A549 (cell line): ENCODE results near the gene MOGAT3. TPM values are rescaled to one million over a fixed set of nuclear protein-coding genes. Genes with fewer than 3 reads are reported as not detected.

ENCODE experiments used
- ATAC-seq, 2 experiments: fragments of 200-7000 bp in 1 of 2; fragments of >200 bp in 1 of 2; cut with Nextera tagmentation in 1 of 2; cut with Tn5 transposase in 1 of 2; 3 replicates each; pipeline versions ENCODE4 v1.8.0 to v1.9.1; 2018 to 2020; ENCODE audit warnings: mild to moderate bottlenecking in 1 of 2, moderate library complexity in 1 of 2
- CTCF ChIA-PET: fragments of 300-600 bp; sonication (Branson Sonifier 250); formaldehyde crosslinking; extraction: SDS; loops from one replicate; lab custom pipeline; 2021; ENCODE audit warnings: antibody characterized with exemption, inconsistent platforms; lab: Yijun Ruan, JAX
- POLR2A ChIA-PET: fragments of 350-600 bp; formaldehyde crosslinking; extraction: SDS; loops from one replicate; lab custom pipeline; 2021; ENCODE audit warnings: antibody characterized with exemption, inconsistent platforms; lab: Yijun Ruan, JAX
- DNase-seq, 2 experiments: peaks; one replicate each; pipeline versions ENCODE4 v3.0.0 to v3.0.0-alpha.2; 2011 to 2016; ENCODE audit warnings: low read depth in 1 of 2, low spot score in 1 of 2
- FAIRE-seq: peaks from 2 replicates; lab custom pipeline; 2011; peaks lifted over from hg19 to GRCh38; lab: Jason Lieb, UNC
- H3K27ac ChIP-seq, 2 experiments: fragments of >200 bp; sonication (Bioruptor Twin); formaldehyde crosslinking; 3 replicates each; pipeline ENCODE4 v1.5.1; 2016 to 2017
- H3K4me1 ChIP-seq: fragments of >200 bp; sonication (Bioruptor Twin); formaldehyde crosslinking; 3 replicates; pipeline ENCODE4 v1.6.1; 2016
- H3K4me2 ChIP-seq: fragments of >200 bp; sonication (Bioruptor Twin); formaldehyde crosslinking; 3 replicates; pipeline ENCODE4 v1.6.1; 2016
- H3K4me3 ChIP-seq: fragments of >200 bp; sonication (Bioruptor Twin); formaldehyde crosslinking; 3 replicates; pipeline ENCODE4 v1.5.1; 2016
- H3K9me3 ChIP-seq: fragments of >200 bp; sonication (Bioruptor Twin); formaldehyde crosslinking; 3 replicates; pipeline ENCODE4 v1.6.1; 2016
- BHLHE40 ChIP-seq: IDR thresholded peaks from 2 replicates; pipeline ENCODE4 v1.6.1; 2012; ENCODE audit warnings: low read depth, low read length, inconsistent platforms
- CBX8 ChIP-seq: fragments of 200-600 bp; sonication (generic); IDR thresholded peaks from 2 replicates; pipeline ENCODE4 v1.6.1; 2016
- CEBPB ChIP-seq, 2 experiments: fragments of >200 bp in 1 of 2; sonication (Bioruptor Twin) in 1 of 2; formaldehyde crosslinking in 1 of 2; IDR thresholded peaks; 2 replicates each; pipeline ENCODE4 v1.6.1; 2012 to 2016
- EHF ChIP-seq: fragments of 250-450 bp; sonication (Bioruptor Pico); IDR thresholded peaks from 2 replicates; pipeline ENCODE4 v1.5.0; 2020; ENCODE audit warnings: mild to moderate bottlenecking
- ELK1 ChIP-seq: fragments of 150-350 bp; IDR thresholded peaks from 2 replicates; pipeline ENCODE4 v1.6.1; 2014; ENCODE audit warnings: low read depth, mild to moderate bottlenecking, low read length
- FOSL2 ChIP-seq, 2 experiments: fragments of 450-650 bp in 1 of 2; fragments of >200 bp in 1 of 2; sonication (Bioruptor Twin) in 1 of 2; formaldehyde crosslinking; IDR thresholded peaks; 2 replicates each; pipeline versions ENCODE4 v1.5.0 to v1.6.1; 2016 to 2020; ENCODE audit warnings: mild to moderate bottlenecking in 1 of 2, moderate library complexity in 1 of 2
- FOXS1 ChIP-seq: fragments of 250-450 bp; sonication (Bioruptor Pico); IDR thresholded peaks from 2 replicates; pipeline ENCODE4 v1.5.0; 2020; ENCODE audit warnings: mild to moderate bottlenecking, moderate library complexity
- HES2 ChIP-seq: fragments of >200 bp; sonication (Bioruptor Twin); formaldehyde crosslinking; IDR thresholded peaks from 2 replicates; pipeline ENCODE4 v1.6.1; 2016
- HOXA7 ChIP-seq: fragments of 250-450 bp; sonication (Bioruptor Pico); IDR thresholded peaks from 2 replicates; pipeline ENCODE4 v1.5.0; 2020; ENCODE audit warnings: mild to moderate bottlenecking, moderate library complexity
- HOXB5 ChIP-seq: fragments of 250-450 bp; sonication (Bioruptor Pico); IDR thresholded peaks from 2 replicates; pipeline ENCODE4 v1.5.0; 2020; ENCODE audit warnings: mild to moderate bottlenecking, moderate library complexity
- JUN ChIP-seq, 2 experiments: fragments of >200 bp; sonication (Bioruptor Twin); formaldehyde crosslinking; IDR thresholded peaks; 2 replicates in 1 of 2; 3 replicates in 1 of 2; pipeline ENCODE4 v1.6.1; 2016 to 2017
- MAFK ChIP-seq: fragments of 450-650 bp; IDR thresholded peaks from 2 replicates; pipeline ENCODE4 v1.6.1; 2014; ENCODE audit not compliant: partially characterized antibody
- MAZ ChIP-seq: fragments of 150-350 bp; IDR thresholded peaks from 2 replicates; pipeline ENCODE4 v1.6.1; 2014; ENCODE audit warnings: antibody characterized with exemption, low read depth, low read length, borderline replicate concordance
- NPAS2 ChIP-seq: fragments of 250-450 bp; sonication (Bioruptor Pico); IDR thresholded peaks from 2 replicates; pipeline ENCODE4 v1.8.0; 2022; ENCODE audit warnings: mild to moderate bottlenecking, moderate library complexity, borderline replicate concordance
- NR3C1 ChIP-seq: fragments of >200 bp; sonication (Bioruptor Twin); formaldehyde crosslinking; IDR thresholded peaks from 3 replicates; pipeline ENCODE4 v1.6.1; 2017
- POLR2AphosphoS2 ChIP-seq: conservative IDR thresholded peaks from 2 replicates; pipeline ENCODE4 v1.6.1; 2012; ENCODE audit warnings: low read length, improper control_type of control experiment, inconsistent platforms
- RAD21 ChIP-seq, 2 experiments: fragments of >200 bp in 1 of 2; sonication (Bioruptor Twin) in 1 of 2; formaldehyde crosslinking in 1 of 2; IDR thresholded peaks in 1 of 2; conservative IDR thresholded peaks in 1 of 2; 2 replicates in 1 of 2; 3 replicates in 1 of 2; pipeline ENCODE4 v1.6.1; 2012 to 2018; ENCODE audit warnings: inconsistent platforms in 1 of 2
- RARB ChIP-seq: fragments of 250-450 bp; sonication (Bioruptor Pico); IDR thresholded peaks from 2 replicates; pipeline ENCODE4 v1.8.0; 2021; ENCODE audit warnings: mild to moderate bottlenecking, moderate library complexity
- SREBF2 ChIP-seq: fragments of 450-650 bp; IDR thresholded peaks from 2 replicates; pipeline ENCODE4 v1.6.1; 2014; ENCODE audit warnings: mild to moderate bottlenecking, moderate library complexity
- TFCP2L1 ChIP-seq: fragments of 250-450 bp; sonication (Bioruptor Pico); IDR thresholded peaks from 2 replicates; pipeline ENCODE4 v1.5.0; 2021; ENCODE audit warnings: mild to moderate bottlenecking
- ZC3H11A ChIP-seq: fragments of 450-650 bp; IDR thresholded peaks from 2 replicates; pipeline ENCODE4 v1.6.1; 2014; ENCODE audit warnings: antibody characterized with exemption, mild to moderate bottlenecking
- ZNF302 ChIP-seq: fragments of 250-450 bp; sonication (Bioruptor Pico); IDR thresholded peaks from 2 replicates; pipeline ENCODE4 v1.9.0; 2021; ENCODE audit warnings: inconsistent platforms, mild to moderate bottlenecking, moderate library complexity
- WGBS: methylation state at CpG from one replicate; pipeline ENCODE4 v1.1.6; 2017; ENCODE audit errors: missing lambda C conversion rate; 5-methylcytosine and 5-hydroxymethylcytosine counted together
- polyA plus RNA-seq, 4 experiments: library from polyadenylated mRNA; depleted of rRNA in 3 of 4; stranded (reverse); fragments of >200 nt; fragmentation: RNase III in 1 of 4; extraction: RNeasy Plus Mini Kit Qiagen cat#74134 plus additional on column Dnase treatment in 1 of 4; gene quantifications; 2 replicates in 3 of 4; 3 replicates in 1 of 4; pipeline ENCODE4 v1.2.3, GENCODE V29; 2011 to 2017
- TF ChIP-seq, protein P1 (sequence below): fragments of >200 bp; sonication (Bioruptor Twin); formaldehyde crosslinking; IDR thresholded peaks from 3 replicates; pipeline ENCODE4 v1.5.1; 2016
- TF ChIP-seq, protein P2 (sequence below): fragments of 200-600 bp; sonication (generic); IDR thresholded peaks from 2 replicates; pipeline ENCODE4 v1.6.1; 2016; ENCODE audit warnings: antibody characterized with exemption, mild to moderate bottlenecking, moderate library complexity

Gene MOGAT3
- polyA plus RNA-seq, 2 of the 4 experiments (the other 2 are of a cell fraction) = 0.09 to 0.14 TPM

DNA sequence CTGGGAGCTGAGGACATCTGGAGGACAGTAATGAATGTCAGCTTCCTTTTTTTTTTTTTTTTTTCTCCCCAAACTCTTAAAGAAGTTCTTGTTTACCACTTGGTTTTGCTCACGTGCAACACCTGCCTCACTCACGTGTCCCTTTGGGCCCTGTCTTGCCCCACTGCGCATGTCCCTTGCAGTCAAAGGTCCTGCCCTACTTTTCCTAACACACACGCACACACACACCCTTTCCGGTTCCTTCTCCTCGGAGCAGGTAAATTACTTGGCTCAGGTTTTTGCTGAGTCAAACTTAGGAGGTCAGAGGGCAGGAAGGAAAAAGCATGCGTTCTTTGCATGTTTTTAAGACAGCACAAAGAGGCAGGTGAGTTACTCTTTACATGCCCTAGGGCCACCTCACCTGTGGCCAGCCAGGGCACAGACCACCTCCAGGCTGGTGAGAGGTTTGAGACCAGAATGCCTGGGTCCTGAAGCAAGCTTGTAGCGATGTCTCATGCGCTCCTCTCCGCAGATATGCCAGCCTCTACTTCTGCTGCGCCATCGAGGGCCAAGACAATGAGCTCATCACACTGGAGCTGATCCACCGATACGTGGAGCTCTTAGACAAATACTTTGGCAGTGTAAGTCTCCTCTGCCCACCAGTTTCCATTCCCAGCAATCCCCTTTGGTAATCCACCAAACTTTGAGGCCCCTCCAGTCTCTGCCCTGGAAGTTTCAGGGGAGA, 43.8 kb downstream of the MOGAT3 start:
- no peak overlapping the region for H3K4me3 ChIP-seq
- peaks cover 60% of the 10 kb centered on the region for H3K4me1 ChIP-seq
- H3K4me2 ChIP-seq = no peak overlapping the region
- DNase-seq (no peak), FAIRE-seq (no peak), ATAC-seq (no peak)
- POLR2A ChIA-PET = interaction anchor here (1.6 to 2.0 kb wide), 2 partner anchors 8 to 13 kb away, joined by 4 to 6 read pairs; partner anchors contain the start of gene VGF
- no peaks in the 10 kb centered on the region for H3K9me3 ChIP-seq
- peak overlapping the region in 1 of 2 experiments; percentile 43; a peak in 2 of 6 replicates for H3K27ac ChIP-seq
- TF ChIP-seq MAFK = peak; percentile 60
- TF ChIP-seq, protein P1, sequence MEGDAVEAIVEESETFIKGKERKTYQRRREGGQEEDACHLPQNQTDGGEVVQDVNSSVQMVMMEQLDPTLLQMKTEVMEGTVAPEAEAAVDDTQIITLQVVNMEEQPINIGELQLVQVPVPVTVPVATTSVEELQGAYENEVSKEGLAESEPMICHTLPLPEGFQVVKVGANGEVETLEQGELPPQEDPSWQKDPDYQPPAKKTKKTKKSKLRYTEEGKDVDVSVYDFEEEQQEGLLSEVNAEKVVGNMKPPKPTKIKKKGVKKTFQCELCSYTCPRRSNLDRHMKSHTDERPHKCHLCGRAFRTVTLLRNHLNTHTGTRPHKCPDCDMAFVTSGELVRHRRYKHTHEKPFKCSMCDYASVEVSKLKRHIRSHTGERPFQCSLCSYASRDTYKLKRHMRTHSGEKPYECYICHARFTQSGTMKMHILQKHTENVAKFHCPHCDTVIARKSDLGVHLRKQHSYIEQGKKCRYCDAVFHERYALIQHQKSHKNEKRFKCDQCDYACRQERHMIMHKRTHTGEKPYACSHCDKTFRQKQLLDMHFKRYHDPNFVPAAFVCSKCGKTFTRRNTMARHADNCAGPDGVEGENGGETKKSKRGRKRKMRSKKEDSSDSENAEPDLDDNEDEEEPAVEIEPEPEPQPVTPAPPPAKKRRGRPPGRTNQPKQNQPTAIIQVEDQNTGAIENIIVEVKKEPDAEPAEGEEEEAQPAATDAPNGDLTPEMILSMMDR = no peak
- TF ChIP-seq, all 56 proteins: peak for 1
- 82% methylated on average over 14 of the region's 14 CpGs for WGBS
- CTCF ChIA-PET = interaction anchor here (0.5 to 16.1 kb wide), 11 partner anchors 10 to 1310 kb away, joined by 3 to 235 read pairs (median 6); no protein-coding TSS in a partner anchor

DNA sequence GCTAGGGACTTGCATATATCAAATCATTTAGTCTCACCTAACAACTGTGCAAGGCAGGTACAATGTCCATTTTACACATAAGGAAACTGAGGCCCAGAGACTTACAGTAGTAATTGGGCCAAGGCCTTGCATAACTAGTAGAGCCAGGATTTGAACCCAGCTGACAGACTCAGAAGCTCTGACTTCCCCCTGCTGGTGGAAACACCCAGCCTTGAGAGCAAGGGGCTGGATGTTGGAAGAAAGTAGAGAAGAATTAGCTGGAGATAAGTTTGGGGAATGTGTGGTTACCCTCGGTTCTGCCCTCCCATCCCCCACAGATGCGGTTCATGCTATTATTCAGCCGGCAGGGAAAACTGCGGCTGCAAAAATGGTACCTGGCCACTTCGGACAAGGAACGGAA, 44.6 kb downstream of the MOGAT3 start:
- FAIRE-seq (no peak), DNase-seq (no peak), ATAC-seq (no peak)
- Histone ChIP-seq H3K9me3 (no peaks in the 10 kb centered on the region), H3K27ac (peak overlapping the region in 1 of 2 experiments; percentile 100; a peak in 2 of 6 replicates), H3K4me3 (no peak overlapping the region), H3K4me1 (peaks cover 57% of the 10 kb centered on the region), H3K4me2 (peak overlapping the region; percentile 99; the same call in 2 of the 3 replicates)
- TF ChIP-seq, protein P2, sequence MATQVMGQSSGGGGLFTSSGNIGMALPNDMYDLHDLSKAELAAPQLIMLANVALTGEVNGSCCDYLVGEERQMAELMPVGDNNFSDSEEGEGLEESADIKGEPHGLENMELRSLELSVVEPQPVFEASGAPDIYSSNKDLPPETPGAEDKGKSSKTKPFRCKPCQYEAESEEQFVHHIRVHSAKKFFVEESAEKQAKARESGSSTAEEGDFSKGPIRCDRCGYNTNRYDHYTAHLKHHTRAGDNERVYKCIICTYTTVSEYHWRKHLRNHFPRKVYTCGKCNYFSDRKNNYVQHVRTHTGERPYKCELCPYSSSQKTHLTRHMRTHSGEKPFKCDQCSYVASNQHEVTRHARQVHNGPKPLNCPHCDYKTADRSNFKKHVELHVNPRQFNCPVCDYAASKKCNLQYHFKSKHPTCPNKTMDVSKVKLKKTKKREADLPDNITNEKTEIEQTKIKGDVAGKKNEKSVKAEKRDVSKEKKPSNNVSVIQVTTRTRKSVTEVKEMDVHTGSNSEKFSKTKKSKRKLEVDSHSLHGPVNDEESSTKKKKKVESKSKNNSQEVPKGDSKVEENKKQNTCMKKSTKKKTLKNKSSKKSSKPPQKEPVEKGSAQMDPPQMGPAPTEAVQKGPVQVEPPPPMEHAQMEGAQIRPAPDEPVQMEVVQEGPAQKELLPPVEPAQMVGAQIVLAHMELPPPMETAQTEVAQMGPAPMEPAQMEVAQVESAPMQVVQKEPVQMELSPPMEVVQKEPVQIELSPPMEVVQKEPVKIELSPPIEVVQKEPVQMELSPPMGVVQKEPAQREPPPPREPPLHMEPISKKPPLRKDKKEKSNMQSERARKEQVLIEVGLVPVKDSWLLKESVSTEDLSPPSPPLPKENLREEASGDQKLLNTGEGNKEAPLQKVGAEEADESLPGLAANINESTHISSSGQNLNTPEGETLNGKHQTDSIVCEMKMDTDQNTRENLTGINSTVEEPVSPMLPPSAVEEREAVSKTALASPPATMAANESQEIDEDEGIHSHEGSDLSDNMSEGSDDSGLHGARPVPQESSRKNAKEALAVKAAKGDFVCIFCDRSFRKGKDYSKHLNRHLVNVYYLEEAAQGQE = no peak
- no peak for TF ChIP-seq SREBF2
- 0 out of 5 replicates have a peak, but pooled peaks of 1 of the 2 experiments have one; percentile 8 for TF ChIP-seq RAD21 (conservative IDR thresholded peaks at IDR 0.05 in 1 of 2, IDR thresholded peaks at IDR 0.05 in 1 of 2)
- TF ChIP-seq NR3C1 = no peak
- TF ChIP-seq CEBPB (IDR thresholded peaks at IDR 0.05) = 0 out of 4 replicates have a peak, but pooled peaks of 1 of the 2 experiments have one; percentile 3
- TF ChIP-seq ZC3H11A = no peak
- WGBS = 75% methylated on average over 6 of the region's 6 CpGs
- ChIA-PET POLR2A (interaction anchor here (1.6 to 2.0 kb wide), 2 partner anchors 9 to 12 kb away, joined by 4 to 6 read pairs; partner anchors contain the start of gene VGF), CTCF (interaction anchor here (0.8 to 16.1 kb wide), 11 partner anchors 9 to 126 kb away, joined by 3 to 235 read pairs (median 6); no protein-coding TSS in a partner anchor)

GRCh38 chr7:101155303-101155702, 45.5 kb downstream of the MOGAT3 start:
- POLR2A ChIA-PET = interaction anchor here (0.7 kb wide), 1 partner anchor 15 kb away, joined by 3 read pairs; no protein-coding TSS in a partner anchor
- ATAC-seq (no peak), FAIRE-seq (no peak), DNase-seq (no peak)
- peak overlapping the region; percentile 99 for H3K4me2 ChIP-seq
- H3K4me1 ChIP-seq = peaks cover 47% of the 10 kb centered on the region
- no peaks in the 10 kb centered on the region for H3K9me3 ChIP-seq
- WGBS = 59% methylated on average over 4 of the region's 4 CpGs
- H3K27ac ChIP-seq = peak overlapping the region; percentile 93 to 100
- H3K4me3 ChIP-seq = peak overlapping the region; percentile 91
- CTCF ChIA-PET = interaction anchor here (0.7 to 16.1 kb wide), 8 partner anchors 8 to 711 kb away, joined by 3 to 235 read pairs (median 4); no protein-coding TSS in a partner anchor
- TF ChIP-seq MAZ (no peak), CBX8 (no peak), RARB (CRISPR knock-in tag) (no peak), EHF (CRISPR knock-in tag) (no peak), HOXA7 (CRISPR knock-in tag) (no peak), TFCP2L1 (CRISPR knock-in tag) (no peak), ELK1 (no peak), HES2 (no peak), ZC3H11A (no peak), NPAS2 (CRISPR knock-in tag) (no peak), ZNF302 (no peak), BHLHE40 (no peak), RAD21 (conservative IDR thresholded peaks at IDR 0.05 in 1 of 2, IDR thresholded peaks at IDR 0.05 in 1 of 2) (no peak), HOXB5 (no peak), POLR2AphosphoS2 (no peak), FOSL2 (IDR thresholded peaks at IDR 0.05) (no peak), FOSL2 (CRISPR knock-in tag; IDR thresholded peaks at IDR 0.05) (no peak), JUN (IDR thresholded peaks at IDR 0.05) (no peak), FOXS1 (CRISPR knock-in tag) (no peak)
